H1 (cell line): ENCODE results near the gene BTNL8. TPM values are rescaled to one million over a fixed set of nuclear protein-coding genes. Genes with fewer than 3 reads are reported as not detected.

Source experiments
- HDAC6 ChIP-seq: IDR thresholded peaks from one replicate; pipeline ENCODE4 v1.7.1; 2012; ENCODE audit warnings: low read depth, mild to moderate bottlenecking, inconsistent platforms, low read length, moderate library complexity
- RNF2 ChIP-seq: fragments of 200-900, 300-1000 bp; sonication (generic); IDR thresholded peaks from 2 replicates; pipeline ENCODE4 v1.7.1; 2016; ENCODE audit warnings: borderline replicate concordance, low read depth, mild to moderate bottlenecking, antibody characterized with exemption, low read length; ENCODE audit not compliant: poor library complexity, severe bottlenecking; ENCODE audit errors: missing control alignments
- SP4 ChIP-seq: IDR thresholded peaks from 2 replicates; pipeline ENCODE4 v1.6.1; 2012; ENCODE audit warnings: low read length, inconsistent platforms
- polyA plus RNA-seq, 7 experiments: library from polyadenylated mRNA; depleted of rRNA in 3 of 7; stranded (reverse) in 5 of 7; unstranded in 2 of 7; fragments of >200 nt in 5 of 7; fragments of 200-250 nt in 2 of 7; gene quantifications; 1 replicate in 5 of 7; 2 replicates in 1 of 7; 4 replicates in 1 of 7; pipeline versions ENCODE4 v1.2.1 to v1.2.3, GENCODE V29; 2011 to 2013; ENCODE audit warnings: missing spikeins in 2 of 7, mixed read lengths in 2 of 7
- total RNA-seq: library from RNA; stranded (reverse); fragmentation: NEBNext Ultra II Directional; extraction: Animal tissue kit (Norgen Biotek cat#: 25700); gene quantifications from 2 replicates; pipeline ENCODE4 v1.2.1, GENCODE V29; 2021
- TF ChIP-seq, protein P1 (sequence below), 3 experiments: IDR thresholded peaks; 1 replicate in 2 of 3; 2 replicates in 1 of 3; pipeline versions ENCODE4 v1.5.1 to v1.6.1; 2011; ENCODE audit warnings: low read length in 3 of 3, mild to moderate bottlenecking in 3 of 3, inconsistent platforms in 2 of 3, low read depth in 1 of 3, moderate library complexity in 1 of 3; ENCODE audit not compliant: insufficient read depth in 1 of 3; ENCODE audit errors: control extremely low read depth in 1 of 3

BTNL8 gene
- total and polyA plus RNA-seq, 2 of the 8 experiments (the other 6 are each of a cell fraction or from before 2014, with no cell fraction given) = 0.32 to 0.48 TPM

DNA sequence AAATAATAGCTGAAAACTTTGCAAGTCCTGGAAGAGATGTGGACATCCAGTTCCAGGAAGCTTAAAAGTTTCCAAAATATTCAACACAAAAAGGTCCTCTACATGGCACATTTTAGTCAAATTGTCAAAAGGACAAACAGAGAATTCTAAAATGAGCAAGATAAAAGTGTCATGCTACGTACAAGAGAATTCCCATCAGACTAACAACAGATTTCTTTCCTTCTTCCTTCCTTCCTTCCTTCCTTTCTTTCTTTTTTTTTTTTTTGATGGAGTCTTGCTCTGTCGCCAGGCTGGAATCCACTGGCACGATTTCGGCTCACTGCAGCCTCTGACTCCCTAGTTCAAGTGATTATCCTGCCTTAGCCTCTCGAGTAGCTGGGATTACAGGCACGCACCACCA is 39.3 kb downstream of the BTNL8 start (continued):
- TF ChIP-seq HDAC6 = no peak
- TF ChIP-seq, protein P1, sequence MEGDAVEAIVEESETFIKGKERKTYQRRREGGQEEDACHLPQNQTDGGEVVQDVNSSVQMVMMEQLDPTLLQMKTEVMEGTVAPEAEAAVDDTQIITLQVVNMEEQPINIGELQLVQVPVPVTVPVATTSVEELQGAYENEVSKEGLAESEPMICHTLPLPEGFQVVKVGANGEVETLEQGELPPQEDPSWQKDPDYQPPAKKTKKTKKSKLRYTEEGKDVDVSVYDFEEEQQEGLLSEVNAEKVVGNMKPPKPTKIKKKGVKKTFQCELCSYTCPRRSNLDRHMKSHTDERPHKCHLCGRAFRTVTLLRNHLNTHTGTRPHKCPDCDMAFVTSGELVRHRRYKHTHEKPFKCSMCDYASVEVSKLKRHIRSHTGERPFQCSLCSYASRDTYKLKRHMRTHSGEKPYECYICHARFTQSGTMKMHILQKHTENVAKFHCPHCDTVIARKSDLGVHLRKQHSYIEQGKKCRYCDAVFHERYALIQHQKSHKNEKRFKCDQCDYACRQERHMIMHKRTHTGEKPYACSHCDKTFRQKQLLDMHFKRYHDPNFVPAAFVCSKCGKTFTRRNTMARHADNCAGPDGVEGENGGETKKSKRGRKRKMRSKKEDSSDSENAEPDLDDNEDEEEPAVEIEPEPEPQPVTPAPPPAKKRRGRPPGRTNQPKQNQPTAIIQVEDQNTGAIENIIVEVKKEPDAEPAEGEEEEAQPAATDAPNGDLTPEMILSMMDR (IDR thresholded peaks at IDR 0.05; ENCODE audit: control extremely low read depth in 1 of 3, insufficient read depth in 1 of 3, low read depth in 1 of 3, low read length in 3 of 3) = no peak
- no peak for TF ChIP-seq SP4
- TF ChIP-seq RNF2 = no peak
